GM12878 (cell line): ENCODE results near the gene DMAC2.
"Not testable (repeated sequence)": the region's sequence is repeated elsewhere in the genome, so short reads cannot be mapped to it uniquely, and the experiment has no call there.

ENCODE experiments used
- EZH2 ChIP-seq: IDR thresholded peaks from 2 replicates; pipeline ENCODE4 v1.6.1; 2012; ENCODE audit warnings: low read depth, mild to moderate bottlenecking, control low read depth, inconsistent platforms, low read length, borderline replicate concordance; ENCODE audit not compliant: control insufficient read depth
- GATAD2B ChIP-seq: fragments of 450-650 bp; conservative IDR thresholded peaks from 2 replicates; pipeline ENCODE4 v1.6.1; 2017; ENCODE audit warnings: low read depth, mild to moderate bottlenecking, moderate library complexity
- POLR2AphosphoS5 ChIP-seq: IDR thresholded peaks from 2 replicates; pipeline ENCODE4 v1.6.1; 2011; ENCODE audit warnings: mild to moderate bottlenecking, low read length, inconsistent platforms
- RCOR1 ChIP-seq: conservative IDR thresholded peaks from 2 replicates; pipeline ENCODE4 v1.6.1; 2012; ENCODE audit warnings: low read depth, low read length, improper control_type of control experiment
- TF ChIP-seq, protein P1 (sequence below), 3 experiments: IDR thresholded peaks in 2 of 3; conservative IDR thresholded peaks in 1 of 3; 2 replicates each; pipeline ENCODE4 v1.5.1; 2011; ENCODE audit warnings: low read depth in 3 of 3, low read length in 3 of 3, mild to moderate bottlenecking in 3 of 3, control low read depth in 2 of 3, moderate library complexity in 2 of 3, inconsistent platforms in 1 of 3, mixed read lengths in 1 of 3; ENCODE audit not compliant: control insufficient read depth in 2 of 3, insufficient read depth in 1 of 3; ENCODE audit errors: extremely low read depth in 1 of 3
- TF ChIP-seq, protein P2 (sequence below): IDR thresholded peaks from 2 replicates; pipeline ENCODE4 v1.6.1; 2011; ENCODE audit warnings: mild to moderate bottlenecking, low read depth, low read length, moderate library complexity; ENCODE audit not compliant: insufficient replicate concordance
- TF ChIP-seq, protein P3 (sequence below): fragments of 150-350 bp; IDR thresholded peaks from 2 replicates; pipeline ENCODE4 v1.6.1; 2016; ENCODE audit warnings: low read depth, low read length
- TF ChIP-seq, protein P4 (sequence below): IDR thresholded peaks from 2 replicates; pipeline ENCODE4 v1.6.1; 2012; ENCODE audit warnings: low read depth, low read length, improper control_type of control experiment

DNA sequence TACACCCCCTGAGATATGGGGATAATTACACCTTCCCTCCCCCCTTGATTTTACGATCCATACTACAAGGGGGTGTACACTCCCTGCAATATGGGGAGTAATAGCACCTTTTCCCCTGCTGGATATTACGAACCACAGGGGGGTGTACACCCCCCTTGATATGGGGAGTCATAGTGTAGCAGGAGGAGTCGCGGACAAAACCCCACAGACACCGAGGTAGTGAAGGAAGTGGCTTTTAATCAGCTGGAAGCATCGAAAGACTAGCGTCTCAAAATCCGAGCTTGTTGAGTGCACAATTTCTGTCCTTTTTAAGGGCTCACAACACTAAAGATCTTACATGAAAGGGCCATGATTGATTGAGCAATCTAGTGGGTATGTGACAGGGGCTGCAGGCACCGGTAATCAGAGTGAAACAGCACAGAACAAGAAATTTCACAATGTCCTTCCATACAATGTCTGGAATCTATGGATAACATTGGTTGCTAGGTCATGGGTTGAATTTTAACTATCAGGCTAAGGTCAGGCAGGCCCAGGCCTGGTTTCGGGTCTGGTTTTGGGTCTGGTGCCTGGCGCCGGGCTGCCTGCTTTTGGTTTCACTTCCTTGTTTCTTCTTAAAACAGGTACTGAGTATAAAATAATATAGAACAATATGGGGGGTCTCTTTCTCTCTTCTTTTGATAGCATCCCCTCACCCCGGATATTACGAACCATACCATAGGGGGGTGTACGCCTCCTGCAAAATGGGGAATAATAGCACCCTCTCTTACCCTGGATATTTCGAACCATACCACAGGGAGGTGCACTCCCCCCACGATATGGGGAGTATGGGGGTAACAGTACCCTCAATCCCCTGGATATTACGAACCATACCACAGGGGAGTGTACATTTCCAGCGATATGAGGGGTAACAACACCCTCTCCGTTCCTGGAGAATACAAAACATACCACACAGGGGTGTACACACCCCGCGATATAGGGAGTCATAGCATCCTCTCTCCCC is 23.8 kb upstream of the DMAC2 start:
- not testable (repeated sequence) for TF ChIP-seq POLR2AphosphoS5, EZH2, RCOR1, GATAD2B
- TF ChIP-seq, protein P1, sequence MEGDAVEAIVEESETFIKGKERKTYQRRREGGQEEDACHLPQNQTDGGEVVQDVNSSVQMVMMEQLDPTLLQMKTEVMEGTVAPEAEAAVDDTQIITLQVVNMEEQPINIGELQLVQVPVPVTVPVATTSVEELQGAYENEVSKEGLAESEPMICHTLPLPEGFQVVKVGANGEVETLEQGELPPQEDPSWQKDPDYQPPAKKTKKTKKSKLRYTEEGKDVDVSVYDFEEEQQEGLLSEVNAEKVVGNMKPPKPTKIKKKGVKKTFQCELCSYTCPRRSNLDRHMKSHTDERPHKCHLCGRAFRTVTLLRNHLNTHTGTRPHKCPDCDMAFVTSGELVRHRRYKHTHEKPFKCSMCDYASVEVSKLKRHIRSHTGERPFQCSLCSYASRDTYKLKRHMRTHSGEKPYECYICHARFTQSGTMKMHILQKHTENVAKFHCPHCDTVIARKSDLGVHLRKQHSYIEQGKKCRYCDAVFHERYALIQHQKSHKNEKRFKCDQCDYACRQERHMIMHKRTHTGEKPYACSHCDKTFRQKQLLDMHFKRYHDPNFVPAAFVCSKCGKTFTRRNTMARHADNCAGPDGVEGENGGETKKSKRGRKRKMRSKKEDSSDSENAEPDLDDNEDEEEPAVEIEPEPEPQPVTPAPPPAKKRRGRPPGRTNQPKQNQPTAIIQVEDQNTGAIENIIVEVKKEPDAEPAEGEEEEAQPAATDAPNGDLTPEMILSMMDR (IDR thresholded peaks at IDR 0.05 in 2 of 3, conservative IDR thresholded peaks at IDR 0.05 in 1 of 3; ENCODE audit: control insufficient read depth in 2 of 3, extremely low read depth in 1 of 3, insufficient read depth in 1 of 3, low read depth in 3 of 3, low read length in 3 of 3): not testable (repeated sequence)
- TF ChIP-seq, protein P2, sequence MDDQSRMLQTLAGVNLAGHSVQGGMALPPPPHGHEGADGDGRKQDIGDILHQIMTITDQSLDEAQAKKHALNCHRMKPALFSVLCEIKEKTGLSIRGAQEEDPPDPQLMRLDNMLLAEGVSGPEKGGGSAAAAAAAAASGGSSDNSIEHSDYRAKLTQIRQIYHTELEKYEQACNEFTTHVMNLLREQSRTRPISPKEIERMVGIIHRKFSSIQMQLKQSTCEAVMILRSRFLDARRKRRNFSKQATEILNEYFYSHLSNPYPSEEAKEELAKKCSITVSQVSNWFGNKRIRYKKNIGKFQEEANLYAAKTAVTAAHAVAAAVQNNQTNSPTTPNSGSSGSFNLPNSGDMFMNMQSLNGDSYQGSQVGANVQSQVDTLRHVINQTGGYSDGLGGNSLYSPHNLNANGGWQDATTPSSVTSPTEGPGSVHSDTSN: not testable (repeated sequence)
- TF ChIP-seq, protein P3, sequence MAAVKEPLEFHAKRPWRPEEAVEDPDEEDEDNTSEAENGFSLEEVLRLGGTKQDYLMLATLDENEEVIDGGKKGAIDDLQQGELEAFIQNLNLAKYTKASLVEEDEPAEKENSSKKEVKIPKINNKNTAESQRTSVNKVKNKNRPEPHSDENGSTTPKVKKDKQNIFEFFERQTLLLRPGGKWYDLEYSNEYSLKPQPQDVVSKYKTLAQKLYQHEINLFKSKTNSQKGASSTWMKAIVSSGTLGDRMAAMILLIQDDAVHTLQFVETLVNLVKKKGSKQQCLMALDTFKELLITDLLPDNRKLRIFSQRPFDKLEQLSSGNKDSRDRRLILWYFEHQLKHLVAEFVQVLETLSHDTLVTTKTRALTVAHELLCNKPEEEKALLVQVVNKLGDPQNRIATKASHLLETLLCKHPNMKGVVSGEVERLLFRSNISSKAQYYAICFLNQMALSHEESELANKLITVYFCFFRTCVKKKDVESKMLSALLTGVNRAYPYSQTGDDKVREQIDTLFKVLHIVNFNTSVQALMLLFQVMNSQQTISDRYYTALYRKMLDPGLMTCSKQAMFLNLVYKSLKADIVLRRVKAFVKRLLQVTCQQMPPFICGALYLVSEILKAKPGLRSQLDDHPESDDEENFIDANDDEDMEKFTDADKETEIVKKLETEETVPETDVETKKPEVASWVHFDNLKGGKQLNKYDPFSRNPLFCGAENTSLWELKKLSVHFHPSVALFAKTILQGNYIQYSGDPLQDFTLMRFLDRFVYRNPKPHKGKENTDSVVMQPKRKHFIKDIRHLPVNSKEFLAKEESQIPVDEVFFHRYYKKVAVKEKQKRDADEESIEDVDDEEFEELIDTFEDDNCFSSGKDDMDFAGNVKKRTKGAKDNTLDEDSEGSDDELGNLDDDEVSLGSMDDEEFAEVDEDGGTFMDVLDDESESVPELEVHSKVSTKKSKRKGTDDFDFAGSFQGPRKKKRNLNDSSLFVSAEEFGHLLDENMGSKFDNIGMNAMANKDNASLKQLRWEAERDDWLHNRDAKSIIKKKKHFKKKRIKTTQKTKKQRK: not testable (repeated sequence)
- TF ChIP-seq, protein P4, sequence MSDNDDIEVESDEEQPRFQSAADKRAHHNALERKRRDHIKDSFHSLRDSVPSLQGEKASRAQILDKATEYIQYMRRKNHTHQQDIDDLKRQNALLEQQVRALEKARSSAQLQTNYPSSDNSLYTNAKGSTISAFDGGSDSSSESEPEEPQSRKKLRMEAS: not testable (repeated sequence)
